K562 (cell line): ENCODE data around the gene LYVE1.

Experiments
- CHD1 ChIP-seq: fragments of 200-600 bp; sonication (generic); IDR thresholded peaks from one replicate; pipeline ENCODE4 v1.6.1; 2012; ENCODE audit warnings: mild to moderate bottlenecking, moderate library complexity, low read length, inconsistent platforms
- HDGF ChIP-seq: fragments of 450-650 bp; IDR thresholded peaks from 2 replicates; pipeline ENCODE4 v1.6.1; 2016
- MEIS2 ChIP-seq: fragments of 450-650 bp; IDR thresholded peaks from 2 replicates; pipeline ENCODE4 v1.6.1; 2014; ENCODE audit warnings: mild to moderate bottlenecking; ENCODE audit not compliant: partially characterized antibody
- SP2 ChIP-seq: IDR thresholded peaks from 2 replicates; pipeline ENCODE4 v1.6.1; 2011; ENCODE audit warnings: mild to moderate bottlenecking, low read depth, low read length, moderate library complexity; ENCODE audit not compliant: poor library complexity, severe bottlenecking; ENCODE audit errors: extremely low read depth
- SRSF9 ChIP-seq: fragments of 200-400 bp; formaldehyde crosslinking; IDR thresholded peaks from 2 replicates; pipeline ENCODE4 v1.6.1; 2017; ENCODE audit warnings: low read depth, low read length, borderline replicate concordance
- ZNF311 ChIP-seq: fragments of 250-450 bp; sonication (Bioruptor Pico); IDR thresholded peaks from 2 replicates; pipeline ENCODE4 v1.4.0; 2020; ENCODE audit warnings: mild to moderate bottlenecking, moderate library complexity
- TF ChIP-seq, protein P1 (sequence below): sonication (generic); formaldehyde crosslinking; IDR thresholded peaks from 2 replicates; pipeline ENCODE4 v1.8.0; 2023; ENCODE audit warnings: mild to moderate bottlenecking, missing genetic modification reagents
- TF ChIP-seq, protein P2 (sequence below), 3 experiments: IDR thresholded peaks in 2 of 3; conservative IDR thresholded peaks in 1 of 3; 2 replicates each; pipeline ENCODE4 v1.5.1; 2011 to 2012; ENCODE audit warnings: low read length in 3 of 3, mild to moderate bottlenecking in 3 of 3, control low read depth in 2 of 3, improper control_type of control experiment in 1 of 3, inconsistent platforms in 1 of 3, low read depth in 1 of 3, mixed read lengths in 1 of 3, moderate library complexity in 1 of 3; ENCODE audit not compliant: insufficient read depth in 2 of 3
- TF ChIP-seq, protein P3 (sequence below): fragments of 200-600 bp; sonication (generic); IDR thresholded peaks from one replicate; pipeline ENCODE4 v1.6.1; 2012; ENCODE audit warnings: mild to moderate bottlenecking, low read depth, low read length, inconsistent platforms
- TF ChIP-seq, protein P4 (sequence below): IDR thresholded peaks from 3 replicates; pipeline ENCODE4 v1.6.1; 2011; ENCODE audit warnings: borderline replicate concordance, mild to moderate bottlenecking; ENCODE audit not compliant: insufficient read length, insufficient read depth

DNA sequence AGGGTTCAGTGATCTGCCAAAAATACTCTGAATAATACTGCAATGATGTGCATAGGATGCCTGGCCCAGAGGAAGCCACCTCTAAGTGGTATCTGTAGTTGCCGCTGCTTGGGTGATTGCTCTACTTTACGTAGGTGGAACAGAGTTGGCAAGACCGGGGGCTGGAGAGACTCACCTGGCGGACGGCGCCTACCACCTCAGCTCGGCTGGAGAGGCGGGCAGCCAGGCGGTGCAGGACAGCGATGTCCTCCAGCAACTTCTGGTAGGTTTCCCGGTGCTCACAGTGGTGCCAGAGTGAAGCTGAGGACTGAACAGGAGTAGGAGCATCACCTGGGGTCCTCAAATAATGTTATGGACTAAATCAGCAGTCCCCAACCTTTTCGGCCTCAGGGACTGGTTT lies 34.5 kb upstream of the LYVE1 start:
- TF ChIP-seq SP2 (no peak), HDGF (no peak), MEIS2 (no peak), ZNF311 (CRISPR knock-in tag) (no peak), SRSF9 (no peak), CHD1 (no peak)
- TF ChIP-seq, protein P1, sequence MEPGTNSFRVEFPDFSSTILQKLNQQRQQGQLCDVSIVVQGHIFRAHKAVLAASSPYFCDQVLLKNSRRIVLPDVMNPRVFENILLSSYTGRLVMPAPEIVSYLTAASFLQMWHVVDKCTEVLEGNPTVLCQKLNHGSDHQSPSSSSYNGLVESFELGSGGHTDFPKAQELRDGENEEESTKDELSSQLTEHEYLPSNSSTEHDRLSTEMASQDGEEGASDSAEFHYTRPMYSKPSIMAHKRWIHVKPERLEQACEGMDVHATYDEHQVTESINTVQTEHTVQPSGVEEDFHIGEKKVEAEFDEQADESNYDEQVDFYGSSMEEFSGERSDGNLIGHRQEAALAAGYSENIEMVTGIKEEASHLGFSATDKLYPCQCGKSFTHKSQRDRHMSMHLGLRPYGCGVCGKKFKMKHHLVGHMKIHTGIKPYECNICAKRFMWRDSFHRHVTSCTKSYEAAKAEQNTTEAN (CRISPR knock-in tag): no peak
- TF ChIP-seq, protein P2, sequence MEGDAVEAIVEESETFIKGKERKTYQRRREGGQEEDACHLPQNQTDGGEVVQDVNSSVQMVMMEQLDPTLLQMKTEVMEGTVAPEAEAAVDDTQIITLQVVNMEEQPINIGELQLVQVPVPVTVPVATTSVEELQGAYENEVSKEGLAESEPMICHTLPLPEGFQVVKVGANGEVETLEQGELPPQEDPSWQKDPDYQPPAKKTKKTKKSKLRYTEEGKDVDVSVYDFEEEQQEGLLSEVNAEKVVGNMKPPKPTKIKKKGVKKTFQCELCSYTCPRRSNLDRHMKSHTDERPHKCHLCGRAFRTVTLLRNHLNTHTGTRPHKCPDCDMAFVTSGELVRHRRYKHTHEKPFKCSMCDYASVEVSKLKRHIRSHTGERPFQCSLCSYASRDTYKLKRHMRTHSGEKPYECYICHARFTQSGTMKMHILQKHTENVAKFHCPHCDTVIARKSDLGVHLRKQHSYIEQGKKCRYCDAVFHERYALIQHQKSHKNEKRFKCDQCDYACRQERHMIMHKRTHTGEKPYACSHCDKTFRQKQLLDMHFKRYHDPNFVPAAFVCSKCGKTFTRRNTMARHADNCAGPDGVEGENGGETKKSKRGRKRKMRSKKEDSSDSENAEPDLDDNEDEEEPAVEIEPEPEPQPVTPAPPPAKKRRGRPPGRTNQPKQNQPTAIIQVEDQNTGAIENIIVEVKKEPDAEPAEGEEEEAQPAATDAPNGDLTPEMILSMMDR (IDR thresholded peaks at IDR 0.05 in 2 of 3, conservative IDR thresholded peaks at IDR 0.05 in 1 of 3; ENCODE audit: insufficient read depth in 2 of 3, low read depth in 1 of 3, low read length in 3 of 3): no peak
- TF ChIP-seq, protein P3, sequence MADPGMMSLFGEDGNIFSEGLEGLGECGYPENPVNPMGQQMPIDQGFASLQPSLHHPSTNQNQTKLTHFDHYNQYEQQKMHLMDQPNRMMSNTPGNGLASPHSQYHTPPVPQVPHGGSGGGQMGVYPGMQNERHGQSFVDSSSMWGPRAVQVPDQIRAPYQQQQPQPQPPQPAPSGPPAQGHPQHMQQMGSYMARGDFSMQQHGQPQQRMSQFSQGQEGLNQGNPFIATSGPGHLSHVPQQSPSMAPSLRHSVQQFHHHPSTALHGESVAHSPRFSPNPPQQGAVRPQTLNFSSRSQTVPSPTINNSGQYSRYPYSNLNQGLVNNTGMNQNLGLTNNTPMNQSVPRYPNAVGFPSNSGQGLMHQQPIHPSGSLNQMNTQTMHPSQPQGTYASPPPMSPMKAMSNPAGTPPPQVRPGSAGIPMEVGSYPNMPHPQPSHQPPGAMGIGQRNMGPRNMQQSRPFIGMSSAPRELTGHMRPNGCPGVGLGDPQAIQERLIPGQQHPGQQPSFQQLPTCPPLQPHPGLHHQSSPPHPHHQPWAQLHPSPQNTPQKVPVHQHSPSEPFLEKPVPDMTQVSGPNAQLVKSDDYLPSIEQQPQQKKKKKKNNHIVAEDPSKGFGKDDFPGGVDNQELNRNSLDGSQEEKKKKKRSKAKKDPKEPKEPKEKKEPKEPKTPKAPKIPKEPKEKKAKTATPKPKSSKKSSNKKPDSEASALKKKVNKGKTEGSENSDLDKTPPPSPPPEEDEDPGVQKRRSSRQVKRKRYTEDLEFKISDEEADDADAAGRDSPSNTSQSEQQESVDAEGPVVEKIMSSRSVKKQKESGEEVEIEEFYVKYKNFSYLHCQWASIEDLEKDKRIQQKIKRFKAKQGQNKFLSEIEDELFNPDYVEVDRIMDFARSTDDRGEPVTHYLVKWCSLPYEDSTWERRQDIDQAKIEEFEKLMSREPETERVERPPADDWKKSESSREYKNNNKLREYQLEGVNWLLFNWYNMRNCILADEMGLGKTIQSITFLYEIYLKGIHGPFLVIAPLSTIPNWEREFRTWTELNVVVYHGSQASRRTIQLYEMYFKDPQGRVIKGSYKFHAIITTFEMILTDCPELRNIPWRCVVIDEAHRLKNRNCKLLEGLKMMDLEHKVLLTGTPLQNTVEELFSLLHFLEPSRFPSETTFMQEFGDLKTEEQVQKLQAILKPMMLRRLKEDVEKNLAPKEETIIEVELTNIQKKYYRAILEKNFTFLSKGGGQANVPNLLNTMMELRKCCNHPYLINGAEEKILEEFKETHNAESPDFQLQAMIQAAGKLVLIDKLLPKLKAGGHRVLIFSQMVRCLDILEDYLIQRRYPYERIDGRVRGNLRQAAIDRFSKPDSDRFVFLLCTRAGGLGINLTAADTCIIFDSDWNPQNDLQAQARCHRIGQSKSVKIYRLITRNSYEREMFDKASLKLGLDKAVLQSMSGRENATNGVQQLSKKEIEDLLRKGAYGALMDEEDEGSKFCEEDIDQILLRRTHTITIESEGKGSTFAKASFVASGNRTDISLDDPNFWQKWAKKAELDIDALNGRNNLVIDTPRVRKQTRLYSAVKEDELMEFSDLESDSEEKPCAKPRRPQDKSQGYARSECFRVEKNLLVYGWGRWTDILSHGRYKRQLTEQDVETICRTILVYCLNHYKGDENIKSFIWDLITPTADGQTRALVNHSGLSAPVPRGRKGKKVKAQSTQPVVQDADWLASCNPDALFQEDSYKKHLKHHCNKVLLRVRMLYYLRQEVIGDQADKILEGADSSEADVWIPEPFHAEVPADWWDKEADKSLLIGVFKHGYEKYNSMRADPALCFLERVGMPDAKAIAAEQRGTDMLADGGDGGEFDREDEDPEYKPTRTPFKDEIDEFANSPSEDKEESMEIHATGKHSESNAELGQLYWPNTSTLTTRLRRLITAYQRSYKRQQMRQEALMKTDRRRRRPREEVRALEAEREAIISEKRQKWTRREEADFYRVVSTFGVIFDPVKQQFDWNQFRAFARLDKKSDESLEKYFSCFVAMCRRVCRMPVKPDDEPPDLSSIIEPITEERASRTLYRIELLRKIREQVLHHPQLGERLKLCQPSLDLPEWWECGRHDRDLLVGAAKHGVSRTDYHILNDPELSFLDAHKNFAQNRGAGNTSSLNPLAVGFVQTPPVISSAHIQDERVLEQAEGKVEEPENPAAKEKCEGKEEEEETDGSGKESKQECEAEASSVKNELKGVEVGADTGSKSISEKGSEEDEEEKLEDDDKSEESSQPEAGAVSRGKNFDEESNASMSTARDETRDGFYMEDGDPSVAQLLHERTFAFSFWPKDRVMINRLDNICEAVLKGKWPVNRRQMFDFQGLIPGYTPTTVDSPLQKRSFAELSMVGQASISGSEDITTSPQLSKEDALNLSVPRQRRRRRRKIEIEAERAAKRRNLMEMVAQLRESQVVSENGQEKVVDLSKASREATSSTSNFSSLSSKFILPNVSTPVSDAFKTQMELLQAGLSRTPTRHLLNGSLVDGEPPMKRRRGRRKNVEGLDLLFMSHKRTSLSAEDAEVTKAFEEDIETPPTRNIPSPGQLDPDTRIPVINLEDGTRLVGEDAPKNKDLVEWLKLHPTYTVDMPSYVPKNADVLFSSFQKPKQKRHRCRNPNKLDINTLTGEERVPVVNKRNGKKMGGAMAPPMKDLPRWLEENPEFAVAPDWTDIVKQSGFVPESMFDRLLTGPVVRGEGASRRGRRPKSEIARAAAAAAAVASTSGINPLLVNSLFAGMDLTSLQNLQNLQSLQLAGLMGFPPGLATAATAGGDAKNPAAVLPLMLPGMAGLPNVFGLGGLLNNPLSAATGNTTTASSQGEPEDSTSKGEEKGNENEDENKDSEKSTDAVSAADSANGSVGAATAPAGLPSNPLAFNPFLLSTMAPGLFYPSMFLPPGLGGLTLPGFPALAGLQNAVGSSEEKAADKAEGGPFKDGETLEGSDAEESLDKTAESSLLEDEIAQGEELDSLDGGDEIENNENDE: no peak
- TF ChIP-seq, protein P4, sequence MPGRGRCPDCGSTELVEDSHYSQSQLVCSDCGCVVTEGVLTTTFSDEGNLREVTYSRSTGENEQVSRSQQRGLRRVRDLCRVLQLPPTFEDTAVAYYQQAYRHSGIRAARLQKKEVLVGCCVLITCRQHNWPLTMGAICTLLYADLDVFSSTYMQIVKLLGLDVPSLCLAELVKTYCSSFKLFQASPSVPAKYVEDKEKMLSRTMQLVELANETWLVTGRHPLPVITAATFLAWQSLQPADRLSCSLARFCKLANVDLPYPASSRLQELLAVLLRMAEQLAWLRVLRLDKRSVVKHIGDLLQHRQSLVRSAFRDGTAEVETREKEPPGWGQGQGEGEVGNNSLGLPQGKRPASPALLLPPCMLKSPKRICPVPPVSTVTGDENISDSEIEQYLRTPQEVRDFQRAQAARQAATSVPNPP: no peak
